Measurements from ENCODE around the gene PNLIPRP2. TPM values are rescaled to one million over a fixed set of nuclear protein-coding genes. Genes with fewer than 3 reads are reported as not detected.
A peak's percentile ranks its signal among the peaks of the same experiment; 100 is the strongest.

Gene PNLIPRP2
- polyA plus RNA-seq, 2 of the 4 experiments (the other 2 are of a cell fraction): 0.09 TPM; not detected in 1

DNA sequence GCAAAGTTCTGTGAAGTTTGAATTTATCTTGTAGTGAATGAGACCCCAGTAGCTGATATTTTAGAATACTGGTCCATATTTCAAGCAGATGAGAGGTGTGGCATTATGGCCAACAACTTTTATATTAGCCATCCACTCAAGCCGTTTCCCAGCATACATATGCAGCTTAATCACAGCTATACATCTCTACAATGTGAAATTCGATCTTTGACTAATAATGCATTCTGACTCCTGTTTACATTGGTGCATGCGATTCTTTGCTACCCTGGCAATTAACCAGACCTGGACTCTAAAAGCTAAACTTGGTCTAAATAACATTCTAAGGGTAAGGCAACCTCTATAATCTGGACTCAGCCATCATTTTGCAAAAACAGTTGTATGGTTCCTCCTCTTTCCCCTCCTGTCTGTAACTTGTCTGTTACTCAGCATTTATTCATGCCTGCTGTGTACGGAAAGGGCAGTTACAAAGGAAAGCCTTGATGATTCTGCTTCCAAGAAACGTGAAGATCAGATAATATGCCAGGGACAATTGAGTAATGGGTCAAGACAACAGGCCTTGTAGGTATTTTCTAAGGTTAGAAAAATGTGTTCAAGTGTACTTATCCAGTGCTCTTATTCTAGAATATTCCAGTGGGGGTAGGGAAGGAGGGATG lies 50.6 kb downstream of the PNLIPRP2 start:
- ChIA-PET POLR2A (no interaction called here), CTCF (interaction anchor here (1.5 to 2.0 kb wide), 3 partner anchors 10 to 116 kb away, joined by 4 to 12 read pairs (median 8); no protein-coding TSS in a partner anchor)
- Histone ChIP-seq H3K4me1 (peaks cover 7% of the 10 kb centered on the region), H3K4me2 (peak overlapping the region; percentile 10; the same call in 1 of the 3 replicates), H3K9me3 (no peaks in the 10 kb centered on the region), H3K4me3 (no peak overlapping the region), H3K27ac (no peak overlapping the region)
- no peak for DNase-seq (ENCODE audit: low read depth in 1 of 2, low spot score in 1 of 2)
- TF ChIP-seq KDM1A (IDR thresholded peaks at IDR 0.05; ENCODE audit: low read depth) (no peak), ZC3H11A (IDR thresholded peaks at IDR 0.05) (no peak), POLR2A (IDR thresholded peaks at IDR 0.05; ENCODE audit: low read length) (no peak)
- TF ChIP-seq, protein P1, sequence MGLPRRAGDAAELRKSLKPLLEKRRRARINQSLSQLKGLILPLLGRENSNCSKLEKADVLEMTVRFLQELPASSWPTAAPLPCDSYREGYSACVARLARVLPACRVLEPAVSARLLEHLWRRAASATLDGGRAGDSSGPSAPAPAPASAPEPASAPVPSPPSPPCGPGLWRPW (IDR thresholded peaks at IDR 0.05): no peak
- no peak for FAIRE-seq
- ATAC-seq: no peak
- WGBS (ENCODE audit: missing lambda C conversion rate): 23% methylated on average over 5 of the region's 5 CpGs

DNA sequence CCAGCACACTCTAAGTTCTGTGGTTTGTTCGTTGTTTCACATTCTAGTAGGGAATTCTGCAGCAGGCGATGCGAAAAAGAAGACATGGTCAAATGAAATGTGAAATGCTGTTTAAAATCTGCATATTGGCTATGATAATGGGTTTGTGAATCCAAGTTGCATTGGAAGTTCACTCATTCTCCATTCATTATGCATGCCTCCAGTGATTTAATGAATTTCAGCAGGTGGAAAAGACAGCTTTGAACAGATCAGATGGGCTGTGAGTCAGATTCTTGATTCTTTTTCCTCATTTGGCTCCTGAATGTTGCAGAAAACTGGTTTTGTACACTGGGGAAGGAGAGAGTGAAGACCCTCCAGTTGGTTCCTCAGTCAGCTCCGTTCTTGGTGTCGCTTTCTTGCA lies 52.1 kb downstream of the PNLIPRP2 start:
- FAIRE-seq: no peak
- Histone ChIP-seq H3K27ac (no peak overlapping the region), H3K9me3 (no peaks in the 10 kb centered on the region), H3K4me2 (no peak overlapping the region), H3K4me3 (no peak overlapping the region), H3K4me1 (peaks cover 7% of the 10 kb centered on the region)
- 96% methylated on average over 5 of the region's 5 CpGs for WGBS (ENCODE audit: missing lambda C conversion rate)
- DNase-seq (ENCODE audit: low read depth in 1 of 2, low spot score in 1 of 2): no peak
- TF ChIP-seq EHMT2 (IDR thresholded peaks at IDR 0.05; ENCODE audit: low read depth) (no peak), SMC3 (IDR thresholded peaks at IDR 0.05) (no peak), NR3C1 (IDR thresholded peaks at IDR 0.05) (no peak), NFE2L2 (conservative IDR thresholded peaks at IDR 0.05; ENCODE audit: low read length) (no peak), CEBPB (IDR thresholded peaks at IDR 0.05) (no peak), HDAC2 (IDR thresholded peaks at IDR 0.05) (no peak), HEYL (CRISPR knock-in tag; IDR thresholded peaks at IDR 0.05) (no peak), FOSB (CRISPR knock-in tag; IDR thresholded peaks at IDR 0.05) (no peak), CBX2 (IDR thresholded peaks at IDR 0.05; ENCODE audit: borderline replicate concordance, low read depth) (no peak), FOSL2 (IDR thresholded peaks at IDR 0.05) (no peak), FOSL2 (CRISPR knock-in tag; IDR thresholded peaks at IDR 0.05) (no peak)
- TF ChIP-seq, protein P2, sequence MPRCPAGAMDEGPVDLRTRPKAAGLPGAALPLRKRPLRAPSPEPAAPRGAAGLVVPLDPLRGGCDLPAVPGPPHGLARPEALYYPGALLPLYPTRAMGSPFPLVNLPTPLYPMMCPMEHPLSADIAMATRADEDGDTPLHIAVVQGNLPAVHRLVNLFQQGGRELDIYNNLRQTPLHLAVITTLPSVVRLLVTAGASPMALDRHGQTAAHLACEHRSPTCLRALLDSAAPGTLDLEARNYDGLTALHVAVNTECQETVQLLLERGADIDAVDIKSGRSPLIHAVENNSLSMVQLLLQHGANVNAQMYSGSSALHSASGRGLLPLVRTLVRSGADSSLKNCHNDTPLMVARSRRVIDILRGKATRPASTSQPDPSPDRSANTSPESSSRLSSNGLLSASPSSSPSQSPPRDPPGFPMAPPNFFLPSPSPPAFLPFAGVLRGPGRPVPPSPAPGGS (IDR thresholded peaks at IDR 0.05): no peak
- TF ChIP-seq, protein P3, sequence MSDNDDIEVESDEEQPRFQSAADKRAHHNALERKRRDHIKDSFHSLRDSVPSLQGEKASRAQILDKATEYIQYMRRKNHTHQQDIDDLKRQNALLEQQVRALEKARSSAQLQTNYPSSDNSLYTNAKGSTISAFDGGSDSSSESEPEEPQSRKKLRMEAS (IDR thresholded peaks at IDR 0.05): no peak
- TF ChIP-seq, protein P4, sequence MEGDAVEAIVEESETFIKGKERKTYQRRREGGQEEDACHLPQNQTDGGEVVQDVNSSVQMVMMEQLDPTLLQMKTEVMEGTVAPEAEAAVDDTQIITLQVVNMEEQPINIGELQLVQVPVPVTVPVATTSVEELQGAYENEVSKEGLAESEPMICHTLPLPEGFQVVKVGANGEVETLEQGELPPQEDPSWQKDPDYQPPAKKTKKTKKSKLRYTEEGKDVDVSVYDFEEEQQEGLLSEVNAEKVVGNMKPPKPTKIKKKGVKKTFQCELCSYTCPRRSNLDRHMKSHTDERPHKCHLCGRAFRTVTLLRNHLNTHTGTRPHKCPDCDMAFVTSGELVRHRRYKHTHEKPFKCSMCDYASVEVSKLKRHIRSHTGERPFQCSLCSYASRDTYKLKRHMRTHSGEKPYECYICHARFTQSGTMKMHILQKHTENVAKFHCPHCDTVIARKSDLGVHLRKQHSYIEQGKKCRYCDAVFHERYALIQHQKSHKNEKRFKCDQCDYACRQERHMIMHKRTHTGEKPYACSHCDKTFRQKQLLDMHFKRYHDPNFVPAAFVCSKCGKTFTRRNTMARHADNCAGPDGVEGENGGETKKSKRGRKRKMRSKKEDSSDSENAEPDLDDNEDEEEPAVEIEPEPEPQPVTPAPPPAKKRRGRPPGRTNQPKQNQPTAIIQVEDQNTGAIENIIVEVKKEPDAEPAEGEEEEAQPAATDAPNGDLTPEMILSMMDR (IDR thresholded peaks at IDR 0.05): no peak
- TF ChIP-seq, protein P5, sequence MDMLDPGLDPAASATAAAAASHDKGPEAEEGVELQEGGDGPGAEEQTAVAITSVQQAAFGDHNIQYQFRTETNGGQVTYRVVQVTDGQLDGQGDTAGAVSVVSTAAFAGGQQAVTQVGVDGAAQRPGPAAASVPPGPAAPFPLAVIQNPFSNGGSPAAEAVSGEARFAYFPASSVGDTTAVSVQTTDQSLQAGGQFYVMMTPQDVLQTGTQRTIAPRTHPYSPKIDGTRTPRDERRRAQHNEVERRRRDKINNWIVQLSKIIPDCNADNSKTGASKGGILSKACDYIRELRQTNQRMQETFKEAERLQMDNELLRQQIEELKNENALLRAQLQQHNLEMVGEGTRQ (IDR thresholded peaks at IDR 0.05): no peak
- CTCF ChIA-PET: interaction anchor here (0.5 to 2.0 kb wide), 3 partner anchors 9 to 502 kb away, joined by 3 to 12 read pairs (median 4); no protein-coding TSS in a partner anchor
- POLR2A ChIA-PET: no interaction called here
- ATAC-seq: no peak

DNA sequence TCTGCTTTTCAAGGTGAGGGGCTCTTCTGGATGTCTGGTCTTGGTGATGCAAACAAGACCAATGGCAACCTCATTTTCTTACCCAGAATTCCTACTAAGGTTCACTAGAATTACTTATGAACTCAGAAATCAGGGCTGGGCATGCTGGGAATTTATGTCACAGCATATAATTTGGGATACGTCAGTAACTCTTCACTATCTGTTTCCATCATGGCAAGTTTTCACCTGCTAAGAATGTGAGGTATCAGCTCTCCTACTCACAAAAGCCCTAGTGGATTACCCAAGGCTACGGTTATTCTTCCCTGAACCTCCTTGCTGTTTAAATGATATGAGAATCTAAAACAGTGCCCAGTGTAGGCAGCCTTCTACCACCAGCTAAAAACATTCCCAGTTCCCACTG lies 53.1 kb downstream of the PNLIPRP2 start:
- H3K4me1 ChIP-seq: peaks cover 7% of the 10 kb centered on the region
- no peak overlapping the region for H3K4me3 ChIP-seq
- TF ChIP-seq, protein P1 (IDR thresholded peaks at IDR 0.05): no peak
- TF ChIP-seq FOSB (CRISPR knock-in tag; IDR thresholded peaks at IDR 0.05): no peak
- no peak for TF ChIP-seq MAZ (IDR thresholded peaks at IDR 0.05; ENCODE audit: borderline replicate concordance, low read depth, low read length)
- TF ChIP-seq, protein P6, sequence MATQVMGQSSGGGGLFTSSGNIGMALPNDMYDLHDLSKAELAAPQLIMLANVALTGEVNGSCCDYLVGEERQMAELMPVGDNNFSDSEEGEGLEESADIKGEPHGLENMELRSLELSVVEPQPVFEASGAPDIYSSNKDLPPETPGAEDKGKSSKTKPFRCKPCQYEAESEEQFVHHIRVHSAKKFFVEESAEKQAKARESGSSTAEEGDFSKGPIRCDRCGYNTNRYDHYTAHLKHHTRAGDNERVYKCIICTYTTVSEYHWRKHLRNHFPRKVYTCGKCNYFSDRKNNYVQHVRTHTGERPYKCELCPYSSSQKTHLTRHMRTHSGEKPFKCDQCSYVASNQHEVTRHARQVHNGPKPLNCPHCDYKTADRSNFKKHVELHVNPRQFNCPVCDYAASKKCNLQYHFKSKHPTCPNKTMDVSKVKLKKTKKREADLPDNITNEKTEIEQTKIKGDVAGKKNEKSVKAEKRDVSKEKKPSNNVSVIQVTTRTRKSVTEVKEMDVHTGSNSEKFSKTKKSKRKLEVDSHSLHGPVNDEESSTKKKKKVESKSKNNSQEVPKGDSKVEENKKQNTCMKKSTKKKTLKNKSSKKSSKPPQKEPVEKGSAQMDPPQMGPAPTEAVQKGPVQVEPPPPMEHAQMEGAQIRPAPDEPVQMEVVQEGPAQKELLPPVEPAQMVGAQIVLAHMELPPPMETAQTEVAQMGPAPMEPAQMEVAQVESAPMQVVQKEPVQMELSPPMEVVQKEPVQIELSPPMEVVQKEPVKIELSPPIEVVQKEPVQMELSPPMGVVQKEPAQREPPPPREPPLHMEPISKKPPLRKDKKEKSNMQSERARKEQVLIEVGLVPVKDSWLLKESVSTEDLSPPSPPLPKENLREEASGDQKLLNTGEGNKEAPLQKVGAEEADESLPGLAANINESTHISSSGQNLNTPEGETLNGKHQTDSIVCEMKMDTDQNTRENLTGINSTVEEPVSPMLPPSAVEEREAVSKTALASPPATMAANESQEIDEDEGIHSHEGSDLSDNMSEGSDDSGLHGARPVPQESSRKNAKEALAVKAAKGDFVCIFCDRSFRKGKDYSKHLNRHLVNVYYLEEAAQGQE (IDR thresholded peaks at IDR 0.05): no peak
- no peak for TF ChIP-seq CBX8 (IDR thresholded peaks at IDR 0.05)
- FAIRE-seq (no peak), ATAC-seq (no peak), DNase-seq (ENCODE audit: low read depth in 1 of 2, low spot score in 1 of 2) (no peak)
- H3K27ac ChIP-seq: no peak overlapping the region
- no peaks in the 10 kb centered on the region for H3K9me3 ChIP-seq
- ChIA-PET CTCF (interaction anchor here (1.1 to 15.8 kb wide), 4 partner anchors 8 to 116 kb away, joined by 3 to 277 read pairs (median 4); no protein-coding TSS in a partner anchor), POLR2A (no interaction called here)
- H3K4me2 ChIP-seq: no peak overlapping the region
- 90% methylated on average over 2 of the region's 2 CpGs for WGBS (ENCODE audit: missing lambda C conversion rate)

All from A549 (cell line).